GM23338 (cell line): ENCODE results near the gene BCAS3.

ENCODE experiments used
- CTCF ChIP-seq, 2 experiments: fragments of 200-600 bp in 1 of 2; sonication (generic) in 1 of 2; conservative IDR thresholded peaks; 2 replicates each; pipeline versions ENCODE4 v1.5.1 to v1.6.1; 2016 to 2017; ENCODE audit warnings: antibody characterized with exemption in 2 of 2, low read depth in 2 of 2, mild to moderate bottlenecking in 2 of 2, moderate library complexity in 1 of 2
- EZH2 ChIP-seq: fragments of 200-600 bp; sonication (generic); IDR thresholded peaks from one replicate; pipeline ENCODE4 v1.8.0; 2017; ENCODE audit warnings: antibody characterized with exemption, mild to moderate bottlenecking, low read depth; ENCODE audit not compliant: unreplicated experiment
- NANOG ChIP-seq: IDR thresholded peaks from 2 replicates; pipeline ENCODE4 v1.6.1; 2016; ENCODE audit warnings: antibody characterized with exemption, borderline replicate concordance
- POLR2AphosphoS5 ChIP-seq: IDR thresholded peaks from 2 replicates; pipeline ENCODE4 v1.6.1; 2016; ENCODE audit warnings: antibody characterized with exemption, low read depth

- TF ChIP-seq NANOG (no peak), CTCF (conservative IDR thresholded peaks at IDR 0.05; ENCODE audit: low read depth in 2 of 2) (no peak), EZH2 (no peak), POLR2AphosphoS5 (no peak)
These were observed 648.7 kb downstream of the BCAS3 start for GRCh38 chr17:61326330-61326729.
